Renal pelvis (tissue), 4 donors: ENCODE measurements around the gene FAF1. TPM values are rescaled to one million over a fixed set of nuclear protein-coding genes. Genes with fewer than 3 reads are reported as not detected.
"Not testable (repeated sequence)": the region's sequence is repeated elsewhere in the genome, so short reads cannot be mapped to it uniquely, and the experiment has no call there.

ENCODE experiments used
- DNase-seq: peaks from one replicate; pipeline ENCODE4 v3.0.0-alpha.2; 2013
- polyA plus RNA-seq, 3 donors: library from polyadenylated mRNA; unstranded; fragments of 120-200 nt; gene quantifications; one replicate each; pipeline ENCODE4 v1.2.1, GENCODE V29; 2013; ENCODE audit not compliant: insufficient read length in 3 of 3

Gene FAF1
- polyA plus RNA-seq, 3 donors, result 52.6 to 64.8 (median 58.6) TPM

DNA sequence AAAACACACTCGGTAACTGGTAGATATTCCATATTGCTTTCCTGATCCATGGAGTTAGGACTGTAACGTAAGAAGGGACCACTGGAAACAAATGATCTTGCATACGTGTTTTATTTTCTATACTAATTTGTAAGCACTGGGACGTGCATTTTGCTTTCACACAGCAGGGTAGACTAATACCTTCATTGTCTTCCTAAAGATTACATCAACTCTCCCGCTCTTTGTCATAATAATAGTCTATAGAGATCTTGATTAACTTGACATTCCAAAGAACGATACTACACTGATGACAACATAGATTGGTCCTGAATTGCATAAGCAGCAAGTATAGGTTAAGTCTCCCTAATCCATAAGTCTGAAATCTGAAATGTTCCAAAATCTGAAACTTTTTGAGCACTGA lies 166.5 kb downstream of the FAF1 start:
- no peak for DNase-seq

GRCh38 chr1:50787266-50787665 lies 172.8 kb downstream of the FAF1 start:
- no peak for DNase-seq

DNA sequence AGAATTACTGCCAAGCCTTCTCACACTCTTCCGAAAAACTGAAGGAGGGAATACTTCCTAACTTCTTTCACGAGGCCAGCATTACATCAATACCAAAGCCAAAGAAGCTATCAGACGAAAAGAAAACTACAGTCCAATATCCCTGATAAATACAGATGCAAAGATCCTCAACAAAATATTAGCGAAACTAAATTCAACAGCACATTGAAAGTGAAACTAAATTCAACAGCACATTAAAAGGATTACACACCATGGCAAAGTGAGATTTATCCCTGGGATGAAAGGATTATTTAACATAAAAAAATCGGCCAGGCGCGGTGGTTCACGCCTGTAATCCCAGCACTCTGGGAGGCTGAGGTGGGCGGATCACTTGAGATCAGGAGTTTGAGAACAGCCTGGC lies 176.8 kb downstream of the FAF1 start:
- DNase-seq, result no peak

DNA sequence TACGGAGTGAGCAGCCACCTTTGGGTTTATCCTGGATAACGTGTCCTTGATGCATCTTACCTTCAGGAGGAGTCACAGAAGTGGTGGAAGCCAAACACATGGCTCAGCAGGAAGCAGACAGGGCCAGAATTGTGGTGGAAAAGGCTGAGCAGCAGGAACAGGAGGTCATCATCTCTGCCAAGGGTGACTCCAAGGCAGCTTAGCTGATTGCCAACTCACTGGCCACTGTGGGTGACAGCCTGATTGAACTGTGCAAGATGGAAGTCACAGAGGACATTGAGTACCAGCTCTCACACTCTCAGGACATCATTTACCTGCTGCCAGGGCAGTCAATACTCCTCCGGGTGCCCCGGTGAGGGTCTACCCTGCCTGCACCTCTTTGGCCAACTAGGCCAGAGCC lies 179.3 kb downstream of the FAF1 start:
- DNase-seq, result no peak

GRCh38 chr1:50779801-50780200 lies 180.3 kb downstream of the FAF1 start:
- DNase-seq, result no peak

DNA sequence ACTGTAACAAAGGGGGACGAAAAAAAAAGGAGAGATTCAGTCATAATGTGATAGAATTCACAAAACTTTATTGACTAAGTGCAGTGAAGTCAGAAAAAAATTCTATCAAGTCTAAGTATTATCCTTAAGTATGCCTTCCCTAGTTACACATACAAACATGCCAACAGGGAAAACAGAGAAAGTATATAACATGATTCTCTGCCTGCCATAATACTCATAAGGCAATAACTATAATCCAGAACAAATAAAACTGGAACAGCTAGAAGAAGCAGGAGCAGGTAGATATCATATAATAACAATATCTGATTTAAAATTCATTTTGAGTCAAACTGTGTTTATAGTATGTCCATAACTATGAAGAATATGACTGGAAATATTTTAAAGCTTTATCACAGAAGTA lies 184.3 kb downstream of the FAF1 start:
- DNase-seq, result no peak

DNA sequence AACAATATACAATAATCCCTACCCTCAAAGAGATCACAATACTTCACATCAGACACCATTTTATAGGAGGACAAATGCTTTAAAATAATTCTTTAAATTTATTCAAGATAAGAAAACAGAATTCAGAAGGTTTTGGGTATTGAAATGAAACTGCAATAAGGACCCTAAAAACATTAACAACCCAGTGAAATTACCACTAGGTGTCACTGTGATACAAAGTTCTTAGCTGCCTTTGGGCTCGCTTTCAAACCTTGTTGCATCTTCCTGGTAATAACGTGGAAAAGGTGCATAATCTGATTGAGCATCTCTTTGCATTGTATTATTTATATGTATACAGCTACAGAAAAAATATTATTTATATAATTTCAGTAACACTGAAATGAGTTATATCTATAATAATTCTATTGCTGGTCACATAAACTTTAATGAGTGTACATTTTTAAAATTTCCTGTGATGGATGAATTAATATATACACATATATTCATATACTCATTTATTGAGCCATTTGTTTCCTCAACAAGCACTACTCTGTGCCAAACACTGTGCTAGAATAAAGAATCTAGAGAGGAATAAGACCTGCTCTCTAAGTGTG lies 185.2 kb downstream of the FAF1 start:
- DNase-seq, result peak; percentile 48

GRCh38 chr1:50766688-50767087 lies 193.4 kb downstream of the FAF1 start:
- DNase-seq, result no peak

DNA sequence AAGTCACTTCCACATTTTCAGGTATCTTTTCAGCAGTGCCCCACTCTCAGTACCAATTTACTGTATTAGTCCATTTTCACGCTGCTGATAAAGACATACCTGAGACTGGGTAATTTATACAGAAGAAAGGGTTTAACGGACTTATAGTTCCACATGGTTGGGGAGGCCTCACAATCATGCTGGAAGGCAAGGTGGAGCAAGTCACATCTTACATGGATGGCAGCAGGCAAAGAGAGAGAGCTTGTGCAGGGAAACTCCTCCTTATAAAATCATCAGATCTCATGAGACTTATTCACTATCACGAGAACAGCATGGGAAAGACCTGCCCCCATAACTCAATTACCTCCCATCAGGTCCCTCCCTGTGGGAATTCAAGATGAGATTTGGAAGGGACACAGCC lies 203.5 kb downstream of the FAF1 start:
- DNase-seq, result not testable (repeated sequence)

- DNase-seq, result not testable (repeated sequence)
Observed at GRCh38 chr1:50754764-50755163, 205.3 kb downstream of the FAF1 start.

- no peak for DNase-seq
Observed at GRCh38 chr1:50750021-50750619, 209.9 kb downstream of the FAF1 start.

- DNase-seq, result no peak
Observed at GRCh38 chr1:50747394-50747793, 212.7 kb downstream of the FAF1 start.

DNA sequence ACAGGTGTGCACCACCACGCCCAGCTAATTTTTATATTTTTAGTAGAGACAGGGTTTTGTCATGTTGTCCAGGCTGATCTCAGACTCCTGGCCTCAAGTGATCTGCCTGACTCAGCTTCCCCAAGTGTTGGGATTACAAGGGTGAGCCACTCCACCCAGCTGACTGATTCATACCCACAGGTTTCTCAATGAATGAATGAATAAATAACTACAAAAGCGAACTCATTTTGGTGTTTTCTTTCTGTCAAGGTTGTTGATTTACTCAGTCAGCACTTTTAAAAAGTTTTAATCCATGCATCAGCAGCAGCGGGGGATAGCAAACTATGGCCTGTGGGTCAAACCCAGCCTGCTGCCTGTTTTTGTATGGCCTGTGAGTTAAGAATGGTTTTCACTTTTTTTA lies 217.5 kb downstream of the FAF1 start:
- DNase-seq, result no peak

DNA sequence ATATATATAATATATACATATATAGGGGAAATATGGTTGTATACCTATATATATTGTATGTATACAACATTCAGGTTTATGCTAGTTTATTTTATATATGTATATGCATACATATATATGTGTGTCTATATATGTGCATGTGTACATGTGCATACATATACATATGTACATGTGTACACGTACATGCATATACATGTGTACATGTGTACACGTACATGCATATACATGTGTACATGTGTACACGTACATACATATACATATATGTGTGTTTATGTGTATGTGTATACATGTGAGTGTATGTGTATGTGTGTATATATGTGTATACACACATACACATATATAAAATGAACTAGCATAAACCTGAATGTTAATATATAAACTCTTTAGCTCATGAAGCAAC lies 220.9 kb downstream of the FAF1 start:
- no peak for DNase-seq

GRCh38 chr1:50735443-50735842 lies 224.6 kb downstream of the FAF1 start:
- no peak for DNase-seq

GRCh38 chr1:50727578-50727977 lies 232.5 kb downstream of the FAF1 start:
- not testable (repeated sequence) for DNase-seq

DNA sequence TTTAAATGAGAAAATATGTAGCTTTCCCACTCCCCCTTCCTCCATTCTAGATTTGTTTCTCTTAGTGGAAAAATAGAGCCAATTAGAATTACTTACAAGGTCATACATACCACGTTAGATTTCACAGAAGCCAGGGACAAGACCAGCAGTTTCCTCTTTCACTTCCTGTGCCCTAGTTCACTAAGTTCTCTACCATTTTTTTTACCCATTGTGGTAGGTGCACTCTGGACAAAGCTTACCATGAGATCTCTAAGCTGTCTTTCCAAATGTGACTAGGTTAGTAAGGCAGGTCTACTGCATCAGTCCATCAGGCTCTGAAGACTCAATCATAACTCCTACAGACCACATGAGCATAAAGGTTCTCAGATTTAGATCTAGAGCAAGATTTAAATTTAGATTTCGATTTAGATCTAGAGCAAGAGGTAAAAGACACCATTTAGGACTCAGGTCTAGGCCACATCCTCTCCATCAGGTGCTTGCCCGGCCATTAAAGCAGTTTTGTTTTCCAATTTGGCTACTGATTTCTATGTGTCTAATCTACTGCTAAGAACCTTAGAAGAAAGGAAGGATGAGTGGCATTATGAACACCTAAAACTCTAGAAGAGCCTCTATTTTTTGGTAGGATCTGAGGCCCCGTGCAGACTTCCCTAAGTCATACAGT lies 235.3 kb downstream of the FAF1 start:
- no peak for DNase-seq

- DNase-seq, result no peak
Observed at GRCh38 chr1:50720457-50721053, 239.5 kb downstream of the FAF1 start.

DNA sequence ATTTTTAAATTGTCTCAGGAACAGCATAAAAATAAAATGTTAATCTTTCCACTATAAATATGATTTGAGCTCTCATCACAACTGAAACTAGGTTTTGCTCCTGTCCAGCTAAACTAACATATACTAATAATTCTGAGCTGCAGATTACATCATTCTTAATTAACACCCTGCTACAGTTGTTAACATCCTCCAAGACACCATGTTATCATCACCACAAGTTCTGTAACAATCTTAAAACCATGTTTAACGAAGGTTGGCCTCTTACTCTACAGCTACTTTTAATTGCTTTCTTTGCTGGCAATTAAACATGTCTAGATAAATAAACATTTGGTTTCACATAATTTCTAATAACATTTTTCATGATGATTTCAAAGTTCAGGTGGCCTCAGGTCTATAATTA lies 240.9 kb downstream of the FAF1 start:
- DNase-seq, result no peak

GRCh38 chr1:50717327-50717726 lies 242.7 kb downstream of the FAF1 start:
- DNase-seq, result no peak

- DNase-seq, result not testable (repeated sequence)
Observed at GRCh38 chr1:50716455-50716854, 243.6 kb downstream of the FAF1 start.

DNA sequence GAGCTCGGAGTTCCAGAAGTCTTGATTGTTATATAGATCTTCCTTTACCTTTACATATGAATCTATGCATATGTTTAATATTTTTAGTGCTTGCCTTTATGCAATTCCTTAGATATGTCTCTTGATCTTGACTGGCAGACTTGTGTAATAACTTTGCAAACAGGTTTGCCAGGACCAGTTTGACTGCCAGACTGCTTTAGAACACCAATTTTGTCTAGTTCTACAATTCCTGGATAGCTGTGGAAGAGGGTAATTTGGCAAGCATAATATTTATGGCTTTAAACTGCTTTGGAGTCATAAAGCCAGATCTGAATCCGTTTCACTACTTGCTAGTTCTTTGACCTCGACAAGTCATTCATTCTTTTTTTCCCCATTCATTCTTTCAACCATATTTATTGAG lies 250.0 kb downstream of the FAF1 start:
- DNase-seq, result no peak

GRCh38 chr1:50707824-50708223 lies 252.2 kb downstream of the FAF1 start:
- no peak for DNase-seq
